ENCODE results near the gene MTHFD1L. TPM values are rescaled to one million over a fixed set of nuclear protein-coding genes. Genes with fewer than 3 reads are reported as not detected.

Gene MTHFD1L
- total and polyA plus RNA-seq, 2 donors from 2014 or later, result 4.7 to 39.6 TPM

DNA sequence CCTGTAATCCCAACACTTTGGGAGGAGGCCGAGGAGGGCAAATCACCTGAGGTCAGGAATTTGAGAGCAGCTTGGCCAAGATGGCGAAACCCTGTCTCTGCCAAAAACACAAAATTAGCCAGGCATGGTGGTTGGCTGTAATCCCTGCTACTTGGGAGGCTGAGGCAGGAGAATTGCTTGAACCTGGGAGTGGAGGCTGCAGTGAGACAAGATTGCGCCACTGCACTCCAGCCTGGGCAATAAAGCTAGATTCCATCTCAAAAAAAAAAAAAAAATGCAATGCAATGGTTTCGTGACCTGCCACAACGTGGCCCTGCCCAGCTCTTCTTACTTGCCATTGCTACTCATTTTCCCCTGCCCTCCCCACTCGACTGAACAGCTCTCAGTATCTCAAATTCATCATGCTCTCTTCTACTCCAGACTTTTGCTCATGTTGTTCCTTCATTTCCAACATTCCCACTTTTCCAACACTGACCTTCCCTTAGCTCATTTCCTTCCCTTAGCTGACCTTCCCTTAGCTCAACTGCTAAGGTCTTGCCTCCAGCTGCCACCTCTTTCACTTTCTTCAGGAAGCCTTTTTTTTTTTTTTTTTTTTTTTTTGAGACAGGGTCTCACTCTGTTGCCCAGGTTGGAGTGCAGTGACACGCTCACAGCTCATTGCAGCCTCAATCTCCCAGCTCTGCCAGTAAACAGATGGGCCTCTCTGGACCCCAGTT lies 2.1 kb upstream of the MTHFD1L start:
- intact Hi-C loops (cut with DNase I), result no loop called here
- TF ChIP-seq, protein P1, sequence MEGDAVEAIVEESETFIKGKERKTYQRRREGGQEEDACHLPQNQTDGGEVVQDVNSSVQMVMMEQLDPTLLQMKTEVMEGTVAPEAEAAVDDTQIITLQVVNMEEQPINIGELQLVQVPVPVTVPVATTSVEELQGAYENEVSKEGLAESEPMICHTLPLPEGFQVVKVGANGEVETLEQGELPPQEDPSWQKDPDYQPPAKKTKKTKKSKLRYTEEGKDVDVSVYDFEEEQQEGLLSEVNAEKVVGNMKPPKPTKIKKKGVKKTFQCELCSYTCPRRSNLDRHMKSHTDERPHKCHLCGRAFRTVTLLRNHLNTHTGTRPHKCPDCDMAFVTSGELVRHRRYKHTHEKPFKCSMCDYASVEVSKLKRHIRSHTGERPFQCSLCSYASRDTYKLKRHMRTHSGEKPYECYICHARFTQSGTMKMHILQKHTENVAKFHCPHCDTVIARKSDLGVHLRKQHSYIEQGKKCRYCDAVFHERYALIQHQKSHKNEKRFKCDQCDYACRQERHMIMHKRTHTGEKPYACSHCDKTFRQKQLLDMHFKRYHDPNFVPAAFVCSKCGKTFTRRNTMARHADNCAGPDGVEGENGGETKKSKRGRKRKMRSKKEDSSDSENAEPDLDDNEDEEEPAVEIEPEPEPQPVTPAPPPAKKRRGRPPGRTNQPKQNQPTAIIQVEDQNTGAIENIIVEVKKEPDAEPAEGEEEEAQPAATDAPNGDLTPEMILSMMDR (IDR thresholded peaks at IDR 0.05; ENCODE audit: borderline replicate concordance, extremely low read depth, insufficient read depth), result no peak
- Histone ChIP-seq H3K4me3 (ENCODE audit: low read length in 3 of 3) (no peak overlapping the region), H3K27me3 (ENCODE audit: control insufficient read depth, insufficient read depth, low read length) (no peaks in the 10 kb centered on the region), H3K27ac (ENCODE audit: low read depth in 2 of 2, low read length in 2 of 2) (no peak overlapping the region), H3K9ac (ENCODE audit: low read length in 3 of 3) (no peak overlapping the region), H3K4me1 (ENCODE audit: control insufficient read depth in 2 of 3, insufficient read depth in 2 of 3, low read depth in 1 of 3, low read length in 3 of 3) (peaks cover 0 to 3% (median 0%) of the 10 kb centered on the region in 3 donors), H3K9me3 (ENCODE audit: control insufficient read depth in 2 of 3, insufficient read depth in 1 of 3, low read length in 3 of 3) (no peaks in the 10 kb centered on the region), H3K36me3 (ENCODE audit: control insufficient read depth in 2 of 3, insufficient read depth in 3 of 3, low read length in 3 of 3) (no peaks in the 10 kb centered on the region)
- DNase-seq, result no peak
- no peak for FAIRE-seq

DNA sequence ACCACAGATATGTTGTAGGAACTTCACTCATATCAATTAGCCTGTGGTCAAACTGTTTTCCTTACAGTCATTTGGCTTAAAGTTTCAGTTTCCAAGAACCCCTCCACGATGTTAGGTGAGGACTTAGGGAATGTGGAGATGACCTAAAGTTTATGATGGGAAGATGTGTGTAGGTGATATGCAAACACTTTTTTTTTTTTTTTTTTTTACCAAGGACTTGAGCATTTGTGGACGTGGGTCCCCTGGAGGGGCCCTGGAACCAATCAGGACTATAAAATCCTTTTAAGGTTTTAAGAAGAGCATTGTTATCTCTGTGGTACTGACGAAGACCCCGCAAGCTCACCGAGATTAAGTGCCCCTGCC lies 478 bp upstream of the MTHFD1L start:
- Histone ChIP-seq H3K9ac (ENCODE audit: low read length in 3 of 3) (peak overlapping the region; percentile 67 to 81 (median 75)), H3K4me3 (ENCODE audit: low read length in 3 of 3) (peak overlapping the region; percentile 70 to 76 (median 71)), H3K36me3 (ENCODE audit: control insufficient read depth in 2 of 3, insufficient read depth in 3 of 3, low read length in 3 of 3) (no peaks in the 10 kb centered on the region), H3K4me1 (ENCODE audit: control insufficient read depth in 2 of 3, insufficient read depth in 2 of 3, low read depth in 1 of 3, low read length in 3 of 3) (peaks cover 0 to 3% (median 0%) of the 10 kb centered on the region in 3 donors), H3K27ac (ENCODE audit: low read depth in 2 of 2, low read length in 2 of 2) (peak overlapping the region; percentile 91 to 93), H3K9me3 (ENCODE audit: control insufficient read depth in 2 of 3, insufficient read depth in 1 of 3, low read length in 3 of 3) (no peaks in the 10 kb centered on the region), H3K27me3 (ENCODE audit: control insufficient read depth, insufficient read depth, low read length) (no peaks in the 10 kb centered on the region)
- DNase-seq, result peak in 1 of 5 donors; percentile 10
- intact Hi-C loops (cut with DNase I), result no loop called here
- no peak for FAIRE-seq
- TF ChIP-seq, protein P1 (IDR thresholded peaks at IDR 0.05; ENCODE audit: borderline replicate concordance, extremely low read depth, insufficient read depth), result no peak

GRCh38 chr6:150866147-150866990 lies 867 bp downstream of the MTHFD1L start:
- no peaks in the 10 kb centered on the region for H3K9me3 ChIP-seq (ENCODE audit: control insufficient read depth in 2 of 3, insufficient read depth in 1 of 3, low read length in 3 of 3)
- peak overlapping the region; percentile 91 to 93 for H3K27ac ChIP-seq (ENCODE audit: low read depth in 2 of 2, low read length in 2 of 2)
- H3K4me1 ChIP-seq (ENCODE audit: control insufficient read depth in 2 of 3, insufficient read depth in 2 of 3, low read depth in 1 of 3, low read length in 3 of 3), result peaks cover 0 to 3% (median 0%) of the 10 kb centered on the region in 3 donors
- intact Hi-C loops (cut with DNase I), result no loop called here
- peak overlapping the region; percentile 76 to 94 (median 82) for H3K4me3 ChIP-seq (ENCODE audit: low read length in 3 of 3)
- DNase-seq (peak; percentile 93 to 97 (median 96)), FAIRE-seq (no peak)
- TF ChIP-seq, protein P1 (IDR thresholded peaks at IDR 0.05; ENCODE audit: borderline replicate concordance, extremely low read depth, insufficient read depth), result no peak
- no peaks in the 10 kb centered on the region for H3K36me3 ChIP-seq (ENCODE audit: control insufficient read depth in 2 of 3, insufficient read depth in 3 of 3, low read length in 3 of 3)
- peak overlapping the region; percentile 77 to 81 (median 78) for H3K9ac ChIP-seq (ENCODE audit: low read length in 3 of 3)
- no peaks in the 10 kb centered on the region for H3K27me3 ChIP-seq (ENCODE audit: control insufficient read depth, insufficient read depth, low read length)

All from kidney (tissue), 14 donors.